HG02973 (cell line): ENCODE results near the gene ELOVL5.
A peak's percentile ranks its signal among the peaks of the same experiment; 100 is the strongest.
"Not testable (repeated sequence)": the region's sequence is repeated elsewhere in the genome, so short reads cannot be mapped to it uniquely, and the experiment has no call there.

ENCODE experiments used
- ATAC-seq: cut with Tn5 transposase; IDR thresholded peaks from one replicate; pipeline ENCODE4 v1.9.1; 2021; ENCODE audit warnings: moderate library complexity; ENCODE audit not compliant: unreplicated experiment

The ELOVL5 gene, protein sequence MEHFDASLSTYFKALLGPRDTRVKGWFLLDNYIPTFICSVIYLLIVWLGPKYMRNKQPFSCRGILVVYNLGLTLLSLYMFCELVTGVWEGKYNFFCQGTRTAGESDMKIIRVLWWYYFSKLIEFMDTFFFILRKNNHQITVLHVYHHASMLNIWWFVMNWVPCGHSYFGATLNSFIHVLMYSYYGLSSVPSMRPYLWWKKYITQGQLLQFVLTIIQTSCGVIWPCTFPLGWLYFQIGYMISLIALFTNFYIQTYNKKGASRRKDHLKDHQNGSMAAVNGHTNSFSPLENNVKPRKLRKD

DNA sequence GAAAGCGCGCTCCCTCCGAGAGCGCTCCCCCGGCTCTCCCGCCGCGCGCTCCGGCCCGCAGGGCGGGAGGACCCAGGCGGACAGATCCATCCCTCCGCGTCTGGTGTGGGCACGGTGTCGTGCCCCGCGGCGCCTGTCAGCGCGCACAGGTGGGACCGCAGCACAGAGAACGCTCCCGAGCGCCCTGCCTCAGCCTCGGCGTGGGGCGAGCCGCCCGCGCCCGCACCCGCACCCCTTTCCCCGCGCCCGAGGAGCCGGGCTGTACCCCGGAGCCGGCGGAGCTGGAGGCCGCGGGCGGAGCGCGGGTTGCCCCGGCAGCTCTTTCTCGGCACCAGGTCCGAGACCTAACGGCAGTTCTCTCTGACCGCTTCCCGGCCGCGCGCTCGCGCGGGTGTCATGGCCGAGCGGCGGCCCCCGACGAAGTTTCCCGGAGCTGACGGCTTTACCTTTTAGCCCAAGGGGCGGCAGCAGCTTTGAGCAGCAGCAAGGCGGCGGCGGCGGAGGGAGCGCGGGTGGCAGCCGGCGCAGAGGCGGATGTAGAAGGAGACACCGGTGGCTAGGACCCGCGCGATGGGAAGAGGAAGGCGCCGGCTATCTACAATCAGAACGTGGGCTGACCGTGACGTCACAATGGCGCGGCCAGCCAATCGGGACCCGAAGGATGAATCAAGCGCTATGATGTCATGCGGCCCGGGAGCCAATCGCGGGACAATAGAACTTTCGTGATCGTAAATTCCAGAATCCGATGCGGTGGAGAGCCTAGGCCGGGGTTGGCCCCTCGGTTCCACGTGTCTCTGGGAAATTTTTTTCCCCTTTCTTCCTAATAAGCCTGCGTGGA is at the start of gene ELOVL5:
Gene ELOVL5 (minus strand): TSS at position 580 of the 838 bp plus-strand sequence. CDS start 53,251 bp downstream, outside the sequence.
- peak; percentile 78 for ATAC-seq

DNA sequence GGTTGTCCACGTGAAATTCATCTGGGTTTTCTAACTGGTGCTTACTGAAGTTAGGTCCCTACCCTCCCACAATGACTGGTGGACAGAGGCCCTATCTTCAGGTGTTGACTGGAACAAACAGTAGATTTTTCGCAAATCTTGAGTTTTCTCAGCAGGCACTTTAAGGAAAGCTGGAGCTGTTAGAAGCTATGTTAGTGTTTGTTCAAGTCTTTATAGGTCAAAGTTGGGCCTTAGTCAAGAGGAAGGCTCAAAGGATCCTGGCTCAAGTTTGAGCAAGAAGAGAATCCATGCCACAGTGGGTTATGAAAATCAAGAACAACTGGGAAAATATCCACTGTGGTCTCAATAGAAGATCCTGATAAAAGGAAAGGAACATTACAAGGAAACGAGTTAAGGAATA is 48.5 kb upstream of the ELOVL5 start:
- ATAC-seq = no peak

DNA sequence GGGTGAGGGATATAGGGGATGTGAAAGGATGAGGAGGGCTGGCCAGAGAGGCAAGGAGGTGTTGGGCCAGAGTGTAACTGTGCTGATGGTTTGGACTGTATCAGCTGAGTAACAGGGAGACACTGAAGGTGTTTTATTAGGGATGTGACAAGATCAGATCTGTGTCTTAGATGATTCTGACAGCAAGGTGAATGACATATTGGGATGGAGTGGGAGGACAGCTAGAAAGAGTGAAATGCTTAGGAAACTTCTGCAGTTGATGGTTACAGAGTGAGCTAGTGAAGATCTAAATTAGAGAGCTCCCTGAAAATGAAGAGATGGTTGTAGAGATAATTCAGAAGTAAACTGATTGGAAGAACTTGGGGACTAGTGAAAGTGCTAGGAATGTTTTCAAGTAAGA is 47.2 kb upstream of the ELOVL5 start:
- ATAC-seq = no peak

DNA sequence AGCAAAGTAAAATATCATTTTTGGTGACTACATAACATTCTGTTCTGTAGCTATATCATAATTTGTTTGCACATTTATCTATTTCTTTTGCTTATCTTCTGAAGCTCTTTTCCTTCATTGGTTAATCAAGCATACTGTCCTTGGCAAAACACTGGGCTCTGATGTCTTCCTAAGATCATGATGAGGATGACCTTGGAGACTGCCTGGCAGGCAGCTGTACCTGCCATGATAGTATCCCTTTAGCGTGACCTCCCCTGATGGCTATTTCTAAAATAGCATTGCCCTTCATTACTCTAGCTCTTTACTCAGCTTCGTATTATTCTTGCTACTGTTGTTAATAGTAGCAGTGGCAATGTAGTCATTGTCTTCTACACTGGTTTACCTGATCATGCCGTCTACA is 46.0 kb upstream of the ELOVL5 start:
- no peak for ATAC-seq

DNA sequence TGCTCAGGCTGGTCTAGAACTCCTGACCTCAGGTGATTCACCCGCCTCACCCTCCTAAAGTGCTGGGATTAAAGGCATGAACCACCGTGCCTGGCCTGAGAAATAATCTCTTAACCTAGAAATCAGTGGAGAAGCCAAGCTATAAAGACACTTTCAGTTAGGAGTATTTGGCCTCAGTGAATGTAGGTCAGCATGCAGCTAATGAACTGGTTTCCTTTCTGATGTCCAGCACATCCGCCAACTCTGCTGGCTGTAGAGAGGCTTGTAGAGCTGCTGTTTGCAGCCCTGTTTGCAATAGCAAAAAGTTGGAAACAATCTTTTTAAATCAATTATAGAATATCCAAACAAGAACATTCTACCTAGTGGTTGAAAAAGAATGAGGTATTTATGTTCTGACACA is 42.4 kb upstream of the ELOVL5 start:
- ATAC-seq = no peak

DNA sequence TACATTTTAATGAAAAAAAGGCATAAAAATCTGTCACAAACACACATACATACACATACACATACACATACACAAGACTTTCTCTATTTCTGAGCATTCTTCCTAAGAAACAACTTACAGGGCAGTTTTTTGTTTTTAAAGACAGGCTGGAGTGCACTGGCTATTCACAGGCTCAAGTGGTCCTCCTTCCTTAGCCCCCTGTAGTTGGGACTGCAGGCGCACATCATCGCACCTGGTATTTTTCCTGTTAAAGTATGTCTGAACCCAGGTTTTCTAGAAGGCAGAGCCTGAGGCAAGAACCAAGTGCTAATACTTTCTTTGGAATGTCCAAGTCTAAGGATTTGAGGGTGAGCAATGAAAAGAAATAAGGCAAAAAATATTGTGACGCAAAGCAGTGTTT is 41.3 kb upstream of the ELOVL5 start:
- ATAC-seq = no peak

DNA sequence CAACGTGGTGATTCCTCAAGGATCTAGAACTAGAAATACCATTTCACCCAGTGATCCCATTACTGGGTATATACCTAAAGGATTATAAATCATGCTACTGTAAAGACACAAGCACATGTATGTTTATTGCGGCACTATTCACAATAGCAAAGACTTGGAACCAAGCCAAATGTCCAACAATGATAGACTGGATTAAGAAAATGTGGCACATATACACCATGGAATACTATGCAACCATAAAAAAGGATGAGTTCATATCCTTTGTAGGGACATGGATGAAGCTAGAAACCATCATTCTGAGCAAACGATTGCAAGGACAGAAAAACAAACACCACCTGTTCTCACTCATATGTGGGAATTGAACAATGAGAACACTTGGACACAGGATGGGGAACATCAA is 39.9 kb upstream of the ELOVL5 start:
- not testable (repeated sequence) for ATAC-seq

DNA sequence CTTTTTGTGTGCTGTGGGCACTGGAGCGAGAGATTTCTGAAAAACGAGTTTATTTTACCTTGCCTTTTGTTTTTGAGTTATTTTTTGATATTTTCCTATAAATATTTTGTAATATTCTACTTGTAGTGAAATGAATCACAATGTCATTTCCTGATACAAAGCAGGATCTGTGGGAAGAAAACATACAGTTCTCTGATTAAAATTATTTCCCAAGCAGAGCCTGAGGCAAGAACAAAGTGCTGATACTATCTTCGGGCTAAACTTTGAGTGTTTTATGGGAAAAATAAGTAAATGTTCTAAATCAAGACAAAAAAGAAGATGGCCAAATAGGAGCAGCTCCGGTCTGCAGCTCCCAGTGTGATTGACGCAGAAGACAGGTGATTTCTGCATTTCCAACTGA is 33.7 kb upstream of the ELOVL5 start:
- no peak for ATAC-seq

DNA sequence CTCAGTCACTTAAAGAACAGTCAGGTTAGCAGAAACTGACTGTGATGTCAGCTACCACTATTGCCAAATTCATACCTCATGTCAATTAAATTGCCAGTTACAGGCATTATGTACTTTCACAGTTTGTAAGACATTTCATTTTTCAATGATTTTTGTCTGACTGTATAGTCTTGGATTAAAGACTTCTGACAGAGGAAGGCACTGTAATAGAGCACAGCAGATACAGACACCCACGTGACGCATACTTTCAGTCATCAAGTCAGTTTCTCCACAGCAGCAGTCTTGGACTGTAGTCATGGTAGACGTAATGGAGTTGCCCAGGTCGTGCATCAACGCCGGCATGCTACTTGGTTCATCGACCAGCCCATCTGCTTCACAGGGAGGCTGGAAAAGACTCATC is 29.5 kb upstream of the ELOVL5 start:
- no peak for ATAC-seq

DNA sequence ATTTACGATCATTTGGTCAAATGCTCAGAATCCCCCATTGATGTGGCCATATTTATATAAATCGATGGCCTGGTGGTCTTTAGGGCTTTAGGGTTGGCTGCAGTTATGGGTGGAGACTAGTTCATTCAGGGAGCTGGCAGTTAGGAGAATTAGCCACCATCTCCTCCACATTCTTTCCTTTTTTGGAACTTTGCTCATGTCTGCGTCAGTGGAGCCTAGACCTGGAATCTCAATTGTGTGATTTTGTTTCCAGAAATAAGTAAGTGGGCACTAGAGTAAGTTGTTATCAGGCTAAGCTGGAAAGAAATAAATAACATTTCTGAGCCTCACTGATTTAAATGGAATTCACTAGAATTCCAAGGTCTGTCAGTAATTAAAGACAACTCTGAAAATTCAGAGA is 29.0 kb upstream of the ELOVL5 start:
- ATAC-seq = no peak

DNA sequence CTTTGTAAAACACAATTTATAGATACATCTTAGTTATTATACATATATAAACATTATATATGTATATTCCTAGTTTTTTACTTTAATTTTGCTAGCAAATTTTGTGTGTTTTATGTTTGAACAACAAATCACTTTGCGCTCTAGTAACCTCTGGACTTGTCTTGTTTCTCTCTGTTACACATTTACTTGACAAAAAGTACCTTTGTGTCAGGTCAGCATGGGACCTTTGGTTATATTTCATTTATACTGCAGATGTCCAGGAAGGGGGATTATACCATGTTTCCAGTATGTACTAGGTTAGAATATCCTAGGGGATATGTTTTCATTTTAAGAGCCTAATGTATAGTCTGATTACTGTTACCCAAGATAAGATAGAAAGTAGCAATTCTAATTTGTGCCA is 28.5 kb upstream of the ELOVL5 start:
- no peak for ATAC-seq

DNA sequence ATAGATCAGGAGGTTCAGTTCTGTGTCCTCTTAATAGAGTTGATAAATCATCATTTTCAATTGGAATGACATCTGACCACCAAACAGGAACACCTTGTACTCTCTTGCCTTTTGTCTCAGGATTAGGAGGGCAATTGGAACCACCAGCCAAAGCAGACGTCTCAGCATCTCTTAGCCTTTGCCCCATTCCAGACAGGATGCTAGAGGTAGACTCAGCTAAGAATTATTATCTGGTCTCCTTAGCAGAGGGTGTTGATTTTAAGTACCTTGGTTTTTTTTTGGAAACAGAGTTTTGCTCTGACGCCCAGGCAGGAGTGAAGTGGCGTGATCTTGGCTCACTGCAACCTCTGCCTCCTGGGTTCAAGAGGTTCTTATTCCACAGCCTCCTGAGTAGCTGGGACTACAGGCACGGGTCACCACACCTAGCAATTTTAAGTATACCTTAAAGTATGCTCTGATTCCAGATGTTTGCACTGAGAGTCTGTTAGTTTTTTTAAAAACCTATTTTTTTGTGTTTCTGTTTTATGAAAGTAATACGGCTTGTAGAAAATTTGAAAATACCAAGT is 28.0 kb upstream of the ELOVL5 start:
- no peak for ATAC-seq

DNA sequence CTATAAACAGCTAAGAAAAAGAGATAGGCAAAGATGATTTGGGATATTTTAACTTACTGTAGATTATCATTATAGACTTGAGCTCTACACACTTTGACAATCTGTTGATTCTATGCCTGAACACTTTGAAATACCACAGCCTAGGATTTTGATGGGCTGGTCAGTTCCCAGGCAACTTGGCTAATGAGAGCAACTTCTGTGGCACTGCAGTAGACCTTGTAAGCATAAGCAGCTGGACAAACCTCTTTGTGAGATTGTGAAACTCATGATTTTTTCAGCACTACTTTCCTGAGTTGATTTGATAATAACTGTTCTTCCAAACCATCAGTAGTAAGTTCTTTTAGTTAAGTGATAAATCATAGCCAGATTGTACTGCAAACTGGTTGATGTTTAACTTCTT is 27.1 kb upstream of the ELOVL5 start:
- no peak for ATAC-seq

DNA sequence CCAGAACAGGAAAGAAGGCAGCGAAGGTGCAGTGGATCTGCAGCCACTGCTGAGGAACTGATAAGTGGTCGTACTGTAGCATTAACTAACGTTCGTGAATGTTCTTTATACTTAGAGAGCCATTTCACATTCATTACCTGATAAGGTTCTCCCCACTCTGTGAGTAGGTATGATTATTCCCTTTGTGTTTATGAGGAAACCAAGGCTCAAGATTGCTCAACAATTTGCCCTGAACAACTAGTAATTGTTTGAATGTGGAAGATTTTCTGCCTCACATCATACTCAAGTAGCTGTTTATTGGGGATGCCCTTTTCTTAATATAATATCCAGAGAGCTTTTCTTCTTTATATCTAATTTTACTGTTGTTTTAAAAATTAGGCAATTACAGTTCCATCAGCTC is 24.9 kb upstream of the ELOVL5 start:
- ATAC-seq = no peak

DNA sequence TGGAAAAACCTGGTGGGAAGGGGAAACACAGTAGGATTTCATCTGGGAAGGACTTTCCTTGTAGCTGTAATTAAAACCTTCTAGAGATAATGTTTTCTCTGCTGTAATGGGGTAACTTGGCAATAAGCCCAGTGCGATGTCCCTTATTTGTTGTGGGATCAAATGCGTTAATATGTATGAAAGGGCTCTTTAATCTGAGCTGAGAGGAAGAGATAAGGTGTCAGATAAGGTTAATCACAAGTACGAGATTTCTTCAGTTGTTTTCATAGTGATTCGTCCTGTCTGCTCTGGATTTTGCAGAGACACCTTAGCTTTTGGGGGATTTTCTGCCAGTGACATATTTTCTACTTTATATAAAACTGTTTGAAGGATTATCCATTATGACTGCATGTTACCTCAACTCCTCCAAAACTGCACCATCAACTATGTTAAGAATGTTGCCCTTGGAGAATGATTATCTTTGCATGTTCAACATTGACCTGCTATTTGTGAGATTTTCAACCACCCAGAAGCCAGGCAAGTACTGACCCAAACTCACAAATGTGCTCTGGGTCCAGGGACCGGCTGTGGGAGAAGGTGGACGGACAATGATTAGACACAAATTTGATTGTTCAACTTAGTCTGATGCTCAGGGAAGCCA is 21.2 kb upstream of the ELOVL5 start:
- no peak for ATAC-seq

DNA sequence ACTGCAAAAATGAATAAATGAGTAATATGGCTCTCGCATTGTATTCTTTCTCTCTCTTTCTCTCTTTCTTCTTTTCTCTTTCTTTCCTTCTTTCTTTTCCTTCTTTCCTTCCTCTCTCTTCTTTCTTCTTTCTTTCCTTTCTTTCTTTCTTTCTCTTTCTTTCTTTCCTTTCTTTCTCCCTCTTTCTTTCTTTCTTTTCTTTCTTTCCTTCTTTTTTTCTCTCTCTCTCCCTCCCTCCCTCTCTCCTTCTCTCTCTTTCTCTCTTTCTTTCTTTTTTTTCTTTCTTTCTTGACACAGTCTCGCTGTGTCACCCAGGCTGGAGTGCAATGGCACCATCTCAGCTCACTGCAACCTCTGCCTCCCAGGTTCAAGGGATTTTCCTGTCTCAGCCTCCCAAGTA is 20.3 kb upstream of the ELOVL5 start:
- no peak for ATAC-seq

DNA sequence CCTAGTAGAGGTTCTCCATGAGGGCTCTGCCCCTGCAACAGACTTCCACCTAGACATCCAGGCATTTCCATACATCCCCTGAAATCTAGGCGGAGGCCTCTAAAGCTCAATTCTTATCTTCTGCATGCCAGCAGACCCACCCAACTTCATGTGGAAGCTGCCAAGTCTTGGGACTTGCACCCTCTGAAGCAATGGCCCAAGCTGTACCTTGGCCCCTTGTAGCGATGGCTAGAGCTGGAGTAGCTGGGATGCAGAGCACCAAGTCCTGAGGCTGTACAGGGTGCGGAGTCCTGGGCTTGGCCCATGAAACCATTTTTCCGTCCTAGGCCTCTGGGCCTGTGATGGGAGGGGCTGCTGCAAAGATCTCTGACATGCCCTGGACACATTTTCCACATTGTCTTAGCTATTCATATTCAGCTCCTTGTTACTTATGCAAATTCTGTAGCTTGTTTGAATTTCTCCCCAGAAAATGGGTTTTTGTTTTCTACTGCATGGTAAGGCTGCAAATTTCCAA is 17.4 kb upstream of the ELOVL5 start:
- ATAC-seq = no peak

DNA sequence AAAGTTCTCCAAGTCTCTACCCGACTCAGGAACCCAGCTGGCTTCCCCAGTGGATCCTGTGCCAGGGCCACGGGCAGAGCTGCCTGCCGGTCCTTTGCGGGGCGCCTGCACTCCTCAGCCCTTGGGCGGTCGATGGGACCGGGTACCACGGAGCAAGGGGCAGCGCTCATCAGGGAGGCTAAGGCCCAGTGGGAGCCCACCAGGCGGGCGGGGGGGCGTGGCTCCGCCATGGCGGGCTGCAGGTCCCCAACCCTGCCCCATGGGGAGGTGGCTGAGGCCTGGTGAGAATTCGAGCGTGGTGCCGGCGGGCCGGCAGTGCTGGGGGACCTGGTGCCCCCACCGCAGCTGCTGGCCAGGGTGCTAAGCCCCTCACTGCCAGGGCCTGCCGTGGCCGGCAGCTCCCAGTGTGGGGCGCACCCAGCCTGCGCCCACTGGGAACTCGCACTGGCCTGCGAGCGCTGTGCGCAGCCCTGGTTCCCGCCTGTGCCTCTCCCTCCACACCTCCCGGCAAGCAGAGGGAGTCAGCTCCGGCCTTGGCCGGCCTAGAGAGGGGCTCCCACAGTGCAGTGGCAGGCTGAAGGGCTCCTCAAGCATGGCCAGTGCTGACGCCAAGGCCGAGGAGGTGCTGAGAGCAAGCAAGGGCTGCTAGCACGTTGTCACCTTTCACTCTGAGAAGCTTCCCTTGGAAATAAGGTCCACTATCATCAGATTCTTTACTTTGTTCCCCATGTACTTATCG is 14.8 kb upstream of the ELOVL5 start:
- ATAC-seq = no peak

DNA sequence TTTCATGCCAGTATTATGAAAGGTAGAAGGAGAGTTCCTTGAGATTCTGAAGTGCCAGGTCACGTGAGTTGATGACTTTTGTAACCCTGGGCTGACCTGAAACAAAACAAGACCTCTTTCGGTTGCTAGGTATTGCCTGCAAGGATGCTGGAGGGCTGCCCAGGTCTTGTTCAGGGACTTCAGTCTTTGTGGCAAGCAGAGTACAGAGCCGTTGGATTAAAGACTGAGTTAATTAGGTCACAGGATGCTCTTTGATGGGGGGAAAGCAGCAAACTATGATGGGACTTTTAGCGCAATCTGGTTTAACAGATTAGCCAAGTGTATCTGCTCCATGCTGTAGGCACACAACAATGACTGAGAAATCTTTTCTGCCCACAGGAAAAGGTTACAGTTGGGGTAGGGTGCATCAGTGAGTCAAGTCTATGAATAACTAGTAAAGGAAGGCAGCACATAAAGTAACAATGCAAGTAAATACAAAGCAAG is 12.8 kb upstream of the ELOVL5 start:
- ATAC-seq = peak; percentile 24

DNA sequence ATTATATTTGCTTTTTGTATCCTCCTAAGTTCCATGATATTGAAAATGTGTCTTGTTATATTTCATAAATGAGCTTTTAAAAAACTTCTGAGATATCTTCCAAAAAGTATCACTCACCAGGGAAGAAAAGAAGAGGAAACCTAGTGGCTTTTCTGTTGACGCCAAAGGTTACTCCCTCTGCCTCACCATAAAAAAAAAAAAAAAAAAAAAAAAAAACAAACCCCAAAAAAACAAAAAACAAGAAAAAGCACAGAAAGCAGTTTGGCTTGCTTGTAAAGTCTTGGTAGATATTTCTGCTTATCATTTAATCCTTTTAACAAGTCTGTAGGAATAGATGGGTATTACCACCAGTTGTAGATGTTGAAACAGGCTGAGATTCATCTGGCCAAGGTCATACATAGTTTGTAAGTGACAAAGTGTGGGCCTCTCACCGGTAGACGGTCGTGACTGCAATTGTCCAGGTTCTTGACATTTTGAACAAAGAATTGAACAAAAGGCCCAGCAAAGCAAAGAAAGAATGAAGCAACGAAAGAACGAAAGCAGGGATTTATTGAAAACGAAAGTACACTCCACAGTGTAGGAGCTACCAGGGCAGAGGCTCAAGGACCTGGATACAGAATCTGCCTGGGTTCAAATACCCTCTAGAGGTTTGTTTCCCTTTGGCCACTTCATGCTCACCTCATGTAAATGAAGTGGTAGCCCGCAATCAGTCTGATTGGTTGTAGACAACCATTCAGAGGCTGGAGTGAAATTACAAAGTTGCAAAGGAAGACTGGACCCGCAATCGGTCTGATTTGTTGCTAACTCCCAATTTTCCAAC is 11.6 kb upstream of the ELOVL5 start:
- ATAC-seq = no peak
